ENCODE measurements around the gene DPP9.
"Not testable (repeated sequence)": the region's sequence is repeated elsewhere in the genome, so short reads cannot be mapped to it uniquely, and the experiment has no call there.

Gene DPP9

DNA sequence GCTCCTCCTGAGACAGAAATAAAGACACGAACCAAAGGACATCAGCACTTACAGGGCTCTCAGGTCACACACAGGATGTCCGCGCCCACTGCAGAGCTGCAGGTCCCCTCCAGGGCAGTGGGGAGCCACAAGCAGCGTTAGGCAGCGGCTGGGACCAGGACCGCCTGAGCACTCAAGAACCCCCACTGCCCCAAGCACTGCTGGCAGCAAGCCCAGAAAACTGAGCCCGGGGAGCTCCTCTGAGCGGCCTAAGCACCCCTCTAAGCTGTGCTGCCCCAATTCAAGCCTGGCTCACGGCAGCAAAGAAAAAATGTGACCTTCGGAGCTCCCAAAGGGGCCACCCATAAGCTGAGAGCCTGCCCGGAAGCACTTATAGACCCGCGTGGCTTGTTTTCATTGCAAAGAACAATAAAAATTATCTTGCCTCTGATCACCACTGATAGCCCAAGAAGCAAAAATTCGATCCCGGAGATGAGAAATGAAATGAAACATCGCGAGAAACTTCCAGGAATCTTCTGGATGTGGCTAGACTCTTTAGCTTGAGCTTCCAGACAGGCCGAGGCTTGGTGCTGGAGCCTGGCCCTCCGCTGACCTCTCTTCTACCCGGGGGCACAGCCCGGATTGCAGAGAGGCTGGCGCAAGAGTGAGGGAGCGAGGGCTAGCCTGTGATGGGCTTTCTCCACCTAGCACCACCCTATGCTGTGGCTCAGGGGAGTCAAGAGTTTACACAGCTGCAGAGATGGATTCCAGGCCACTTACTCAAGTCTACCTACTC, 6.3 kb downstream of the DPP9 start:
- H3K4me1 ChIP-seq (ENCODE audit: control insufficient read depth, insufficient read depth, low read length) = peaks cover 20% of the 10 kb centered on the region
- peaks cover 66% of the 10 kb centered on the region for H3K36me3 ChIP-seq (ENCODE audit: control insufficient read depth, insufficient read depth, low read length, severe bottlenecking)
- H3K4me3 ChIP-seq (ENCODE audit: low read length) = no peak overlapping the region
- H3K27me3 ChIP-seq (replicated peaks; ENCODE audit: control insufficient read depth, insufficient read depth, low read length) = no peaks in the 10 kb centered on the region
- DNase-seq (ENCODE audit: low read depth) = no peak
- no peaks in the 10 kb centered on the region for H3K9me3 ChIP-seq (ENCODE audit: control insufficient read depth, low read length)
- H3K9ac ChIP-seq (ENCODE audit: low read length) = no peak overlapping the region

DNA sequence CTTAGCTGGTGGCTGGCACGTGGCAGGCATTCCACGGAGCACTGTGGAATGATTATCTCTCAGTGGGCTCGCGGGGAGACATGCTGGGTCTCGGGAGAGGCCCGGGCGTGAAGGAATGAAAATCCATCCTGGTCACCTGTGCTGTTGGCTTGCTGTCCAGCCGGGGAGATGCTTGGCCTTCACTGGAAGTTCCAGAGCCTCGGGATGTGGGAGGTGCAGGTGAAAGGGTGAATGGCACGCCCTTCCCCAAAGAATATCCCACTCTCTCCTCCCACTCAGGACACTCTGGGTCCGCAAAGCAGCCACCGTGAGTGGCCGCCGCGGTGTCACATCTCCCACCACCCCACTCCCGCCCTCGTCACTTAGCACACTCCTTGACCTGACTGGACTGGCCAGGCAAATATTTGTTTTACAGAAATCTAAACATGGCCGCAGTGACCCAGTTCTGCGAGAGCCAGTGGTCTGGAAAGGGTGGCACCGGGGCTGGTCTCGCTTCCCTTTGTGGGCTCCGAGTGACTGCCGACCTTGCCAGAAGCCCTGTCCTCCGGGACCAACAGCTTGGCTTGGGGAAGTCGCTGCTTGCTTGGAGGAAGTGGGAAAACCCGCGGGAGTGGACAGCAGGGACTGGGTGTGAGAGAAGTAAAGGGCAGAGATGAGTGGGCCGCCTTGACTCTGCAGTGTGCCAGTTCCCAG, 8.0 kb downstream of the DPP9 start:
- no peaks in the 10 kb centered on the region for H3K9me3 ChIP-seq (ENCODE audit: control insufficient read depth, low read length)
- DNase-seq (ENCODE audit: low read depth) = no peak
- H3K36me3 ChIP-seq (ENCODE audit: control insufficient read depth, insufficient read depth, low read length, severe bottlenecking) = peaks cover 68% of the 10 kb centered on the region
- H3K27me3 ChIP-seq (replicated peaks; ENCODE audit: control insufficient read depth, insufficient read depth, low read length) = no peaks in the 10 kb centered on the region
- no peak overlapping the region for H3K9ac ChIP-seq (ENCODE audit: low read length)
- H3K4me1 ChIP-seq (ENCODE audit: control insufficient read depth, insufficient read depth, low read length) = peaks cover 12% of the 10 kb centered on the region
- H3K4me3 ChIP-seq (ENCODE audit: low read length) = no peak overlapping the region

DNA sequence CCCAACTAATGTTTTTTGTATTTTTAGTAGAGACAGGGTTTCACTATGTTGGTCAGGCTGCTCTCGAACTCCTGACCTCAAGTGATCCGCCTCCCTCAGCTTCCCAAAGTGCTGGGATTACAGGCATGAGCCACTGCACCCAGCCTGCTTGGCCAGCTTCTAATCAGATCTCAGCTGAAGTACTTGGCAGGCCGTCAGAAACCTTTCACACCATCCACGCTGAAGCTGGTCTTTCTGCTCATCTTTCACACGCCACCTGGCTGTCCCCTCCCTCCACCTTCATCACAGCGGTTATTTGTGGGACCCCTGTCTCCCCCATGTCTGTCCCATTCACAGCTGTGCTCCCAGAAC, 8.5 kb downstream of the DPP9 start:
- H3K27me3 ChIP-seq (replicated peaks; ENCODE audit: control insufficient read depth, insufficient read depth, low read length); H3K9me3 ChIP-seq (ENCODE audit: control insufficient read depth, low read length); H3K9ac ChIP-seq (ENCODE audit: low read length); DNase-seq (ENCODE audit: low read depth); H3K4me3 ChIP-seq (ENCODE audit: low read length): not testable (repeated sequence)
- Histone ChIP-seq H3K4me1 (ENCODE audit: control insufficient read depth, insufficient read depth, low read length) (peaks cover 13% of the 10 kb centered on the region), H3K36me3 (ENCODE audit: control insufficient read depth, insufficient read depth, low read length, severe bottlenecking) (peaks cover 69% of the 10 kb centered on the region)

DNA sequence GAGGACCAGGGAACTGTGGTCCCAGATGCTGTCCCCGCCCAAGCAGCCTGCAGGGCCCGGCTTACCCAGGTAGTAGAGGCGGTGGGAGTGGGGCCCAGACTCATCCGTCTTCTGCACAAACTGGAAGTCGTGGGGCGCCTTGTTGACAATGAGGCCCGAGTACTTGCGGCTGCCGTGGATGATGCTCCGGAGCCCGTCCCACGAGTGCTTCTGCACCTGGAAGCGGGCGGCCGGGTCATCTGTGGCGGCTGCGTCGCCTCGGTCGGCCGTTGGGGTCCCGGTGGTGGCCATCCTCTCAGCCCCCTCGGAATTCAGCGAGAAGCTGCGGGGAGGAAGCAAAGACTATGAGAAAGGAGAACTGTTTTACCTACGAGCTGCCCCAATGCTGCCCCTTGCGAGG, 9.6 kb downstream of the DPP9 start:
- Histone ChIP-seq H3K27me3 (replicated peaks; ENCODE audit: control insufficient read depth, insufficient read depth, low read length) (no peaks in the 10 kb centered on the region), H3K9me3 (ENCODE audit: control insufficient read depth, low read length) (no peaks in the 10 kb centered on the region), H3K4me3 (ENCODE audit: low read length) (no peak overlapping the region), H3K4me1 (ENCODE audit: control insufficient read depth, insufficient read depth, low read length) (peaks cover 25% of the 10 kb centered on the region), H3K36me3 (ENCODE audit: control insufficient read depth, insufficient read depth, low read length, severe bottlenecking) (peaks cover 66% of the 10 kb centered on the region), H3K9ac (ENCODE audit: low read length) (peak overlapping the region; percentile 59)
- no peak for DNase-seq (ENCODE audit: low read depth)

DNA sequence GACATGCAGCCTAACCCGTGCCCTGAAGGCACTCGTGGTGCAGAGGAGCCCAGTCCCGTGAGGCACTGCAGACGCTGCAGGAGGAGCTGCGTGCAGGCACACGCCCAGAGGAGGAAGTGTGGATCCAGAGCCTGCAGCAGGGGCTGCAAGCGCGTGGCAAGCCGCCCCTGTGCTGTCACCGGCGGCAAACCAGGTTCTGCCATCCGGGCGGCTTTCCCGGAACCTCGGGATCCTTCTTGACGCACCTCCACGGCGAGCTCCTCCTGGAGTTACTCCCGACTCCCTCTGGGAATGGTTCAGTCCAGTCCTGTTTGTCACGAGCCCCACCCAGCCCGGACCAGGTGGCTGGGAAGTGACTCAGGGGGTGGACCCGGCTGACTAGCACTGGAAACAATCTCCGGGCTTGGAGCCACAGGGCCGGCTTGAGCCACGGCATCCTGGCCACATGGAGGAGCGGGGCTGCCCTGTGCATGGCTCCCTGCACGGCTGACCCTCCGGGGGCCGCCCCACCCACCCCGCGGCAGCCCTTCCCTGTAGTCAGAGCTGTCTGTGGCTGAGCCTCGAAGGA, 10.2 kb downstream of the DPP9 start:
- H3K4me3 ChIP-seq (ENCODE audit: low read length) = no peak overlapping the region
- DNase-seq (ENCODE audit: low read depth) = peak; percentile 84
- H3K27me3 ChIP-seq (replicated peaks; ENCODE audit: control insufficient read depth, insufficient read depth, low read length) = no peaks in the 10 kb centered on the region
- H3K36me3 ChIP-seq (ENCODE audit: control insufficient read depth, insufficient read depth, low read length, severe bottlenecking) = peaks cover 62% of the 10 kb centered on the region
- peaks cover 30% of the 10 kb centered on the region for H3K4me1 ChIP-seq (ENCODE audit: control insufficient read depth, insufficient read depth, low read length)
- no peaks in the 10 kb centered on the region for H3K9me3 ChIP-seq (ENCODE audit: control insufficient read depth, low read length)
- H3K9ac ChIP-seq (ENCODE audit: low read length) = peak overlapping the region; percentile 60

DNA sequence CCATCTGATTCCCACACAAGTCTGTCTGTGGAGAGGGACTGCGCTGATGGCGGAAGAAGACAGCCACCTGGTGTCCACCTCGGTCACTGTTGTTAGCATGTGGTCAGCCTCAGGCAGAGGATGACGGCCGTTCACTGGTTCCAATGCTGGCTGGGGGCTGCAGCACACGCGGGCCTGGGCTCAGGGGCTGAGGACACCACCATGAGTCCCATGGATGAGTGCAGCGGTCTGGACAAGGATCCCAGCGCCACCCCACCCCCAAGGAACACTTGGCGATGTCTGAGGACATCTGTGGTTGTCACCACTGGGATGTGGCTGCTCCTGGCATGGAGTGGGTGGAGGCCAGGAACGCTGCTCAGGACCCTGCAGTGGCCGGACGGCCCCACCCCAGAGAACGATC, 10.9 kb downstream of the DPP9 start:
- Histone ChIP-seq H3K9me3 (ENCODE audit: control insufficient read depth, low read length) (no peaks in the 10 kb centered on the region), H3K27me3 (replicated peaks; ENCODE audit: control insufficient read depth, insufficient read depth, low read length) (no peaks in the 10 kb centered on the region), H3K4me1 (ENCODE audit: control insufficient read depth, insufficient read depth, low read length) (peaks cover 37% of the 10 kb centered on the region), H3K4me3 (ENCODE audit: low read length) (no peak overlapping the region), H3K9ac (ENCODE audit: low read length) (peak overlapping the region; percentile 60), H3K36me3 (ENCODE audit: control insufficient read depth, insufficient read depth, low read length, severe bottlenecking) (peaks cover 55% of the 10 kb centered on the region)
- DNase-seq (ENCODE audit: low read depth) = no peak

DNA sequence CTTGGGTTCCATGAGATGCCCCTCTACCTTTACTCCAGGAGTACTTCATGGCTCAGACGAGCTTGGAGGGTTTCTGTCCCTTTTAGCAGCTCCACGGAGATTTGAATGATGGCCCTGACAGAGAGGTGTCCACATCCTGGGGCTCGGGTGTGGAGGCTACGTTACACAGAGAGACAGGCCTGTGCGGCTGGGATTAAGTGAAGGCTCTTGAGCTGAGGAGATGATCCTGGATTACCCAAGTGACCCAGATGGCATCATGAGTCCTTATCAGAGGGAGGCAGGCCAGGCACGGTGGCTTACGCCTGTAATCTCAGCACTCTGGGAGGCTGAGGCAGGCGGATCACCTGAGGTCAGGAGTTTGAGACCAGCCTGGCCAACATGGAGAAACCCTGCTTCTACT, 12.4 kb downstream of the DPP9 start:
- Histone ChIP-seq H3K9me3 (ENCODE audit: control insufficient read depth, low read length) (no peaks in the 10 kb centered on the region), H3K36me3 (ENCODE audit: control insufficient read depth, insufficient read depth, low read length, severe bottlenecking) (peaks cover 42% of the 10 kb centered on the region), H3K4me1 (ENCODE audit: control insufficient read depth, insufficient read depth, low read length) (peaks cover 47% of the 10 kb centered on the region), H3K4me3 (ENCODE audit: low read length) (no peak overlapping the region), H3K27me3 (replicated peaks; ENCODE audit: control insufficient read depth, insufficient read depth, low read length) (no peaks in the 10 kb centered on the region), H3K9ac (ENCODE audit: low read length) (no peak overlapping the region)
- no peak for DNase-seq (ENCODE audit: low read depth)

DNA sequence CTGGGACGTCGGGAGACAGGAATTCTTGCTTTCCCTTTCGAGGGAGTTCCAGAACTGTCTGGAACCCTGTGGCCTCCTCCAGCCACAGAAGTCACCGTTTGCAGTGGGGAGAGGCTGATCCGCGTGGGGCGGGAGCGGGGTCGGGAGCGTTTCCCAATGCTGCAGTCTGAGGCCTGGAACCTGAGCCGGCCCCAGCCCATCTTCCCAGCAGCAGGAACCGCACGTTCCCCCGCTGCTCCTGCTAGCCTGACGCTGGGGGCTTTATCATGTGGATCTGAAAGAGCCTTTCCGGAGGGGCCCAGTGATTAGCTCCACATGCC, 13.4 kb downstream of the DPP9 start:
- Histone ChIP-seq H3K4me1 (ENCODE audit: control insufficient read depth, insufficient read depth, low read length) (peaks cover 53% of the 10 kb centered on the region), H3K36me3 (ENCODE audit: control insufficient read depth, insufficient read depth, low read length, severe bottlenecking) (peaks cover 38% of the 10 kb centered on the region), H3K9ac (ENCODE audit: low read length) (no peak overlapping the region), H3K9me3 (ENCODE audit: control insufficient read depth, low read length) (no peaks in the 10 kb centered on the region), H3K4me3 (ENCODE audit: low read length) (no peak overlapping the region), H3K27me3 (replicated peaks; ENCODE audit: control insufficient read depth, insufficient read depth, low read length) (no peaks in the 10 kb centered on the region)
- DNase-seq (ENCODE audit: low read depth) = no peak

DNA sequence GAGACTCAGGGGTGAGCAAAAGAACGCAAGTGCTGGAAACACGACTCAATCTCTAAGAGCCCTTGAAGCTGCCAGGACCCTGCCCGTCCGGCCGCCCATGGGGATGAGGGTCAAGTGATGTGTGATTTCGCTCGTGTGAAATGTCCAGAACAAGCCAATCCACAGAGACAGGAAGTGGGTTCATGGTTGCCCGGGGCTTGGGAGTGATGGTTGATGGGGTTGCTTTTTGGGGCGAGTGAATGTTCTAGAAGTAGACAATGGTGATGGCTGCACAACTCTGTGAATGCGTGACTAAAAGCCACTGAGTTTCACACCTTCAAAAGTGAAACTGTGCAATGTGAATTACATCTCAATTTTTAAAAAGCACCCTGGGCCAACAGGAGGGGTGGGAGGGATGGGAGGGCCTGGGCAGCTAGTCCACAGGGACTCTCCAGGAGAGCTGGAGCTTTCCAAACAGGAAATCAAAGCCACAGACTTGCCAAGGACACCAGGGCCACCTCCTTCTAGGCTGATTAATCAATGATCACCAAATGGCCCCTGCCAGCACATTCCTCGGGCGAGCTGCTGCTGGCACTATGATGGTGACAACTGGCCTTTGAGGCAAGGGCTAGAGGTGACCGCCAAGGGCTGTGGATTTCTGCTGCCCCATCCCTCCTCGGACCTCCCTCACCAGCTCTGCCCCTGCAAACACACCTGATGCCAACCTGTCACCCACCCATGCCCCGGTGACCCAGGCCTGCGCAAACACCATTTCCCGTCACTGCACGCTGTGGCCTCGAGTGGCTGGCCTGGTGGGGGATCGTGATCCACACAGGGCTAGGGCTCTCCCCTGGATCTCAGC, 14.0 kb downstream of the DPP9 start:
- H3K4me3 ChIP-seq (ENCODE audit: low read length) = no peak overlapping the region
- H3K36me3 ChIP-seq (ENCODE audit: control insufficient read depth, insufficient read depth, low read length, severe bottlenecking) = peaks cover 36% of the 10 kb centered on the region
- H3K9me3 ChIP-seq (ENCODE audit: control insufficient read depth, low read length) = no peaks in the 10 kb centered on the region
- peak overlapping the region; percentile 27 for H3K9ac ChIP-seq (ENCODE audit: low read length)
- peaks cover 53% of the 10 kb centered on the region for H3K4me1 ChIP-seq (ENCODE audit: control insufficient read depth, insufficient read depth, low read length)
- DNase-seq (ENCODE audit: low read depth) = no peak
- no peaks in the 10 kb centered on the region for H3K27me3 ChIP-seq (replicated peaks; ENCODE audit: control insufficient read depth, insufficient read depth, low read length)

DNA sequence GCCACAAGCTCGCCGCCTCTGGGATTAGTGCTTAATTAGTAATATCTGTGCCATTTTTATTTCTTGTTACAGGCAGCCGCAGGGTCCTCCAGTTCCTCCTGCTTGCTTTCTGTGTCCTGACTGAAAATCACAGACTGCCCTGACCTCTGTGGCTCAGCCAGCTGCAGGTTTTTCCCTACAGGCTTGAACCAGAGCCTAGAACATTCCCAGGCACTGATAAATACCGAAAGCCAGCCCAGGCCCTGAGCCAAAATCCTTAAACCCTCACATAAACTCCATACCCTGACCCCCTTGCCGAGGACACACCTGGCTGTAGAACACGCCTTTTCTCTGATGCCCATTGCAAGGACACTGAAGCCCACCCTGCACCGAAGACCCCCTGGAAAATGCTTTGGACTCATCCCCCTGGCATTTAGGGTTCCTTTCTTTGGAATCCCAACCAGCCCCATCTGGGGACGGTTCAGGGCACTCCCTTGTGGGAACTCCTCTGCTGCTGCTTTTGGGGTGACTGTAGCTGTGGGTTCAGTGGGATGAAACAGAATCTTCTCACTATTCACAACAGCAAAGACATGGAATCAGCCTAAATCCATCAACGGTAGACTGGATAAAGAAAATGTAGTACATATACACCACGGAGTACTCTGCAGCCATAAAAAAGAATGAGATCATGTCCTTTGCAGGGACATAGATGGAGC, 15.5 kb downstream of the DPP9 start:
- H3K9me3 ChIP-seq (ENCODE audit: control insufficient read depth, low read length) = no peaks in the 10 kb centered on the region
- peaks cover 42% of the 10 kb centered on the region for H3K36me3 ChIP-seq (ENCODE audit: control insufficient read depth, insufficient read depth, low read length, severe bottlenecking)
- no peaks in the 10 kb centered on the region for H3K27me3 ChIP-seq (replicated peaks; ENCODE audit: control insufficient read depth, insufficient read depth, low read length)
- peaks cover 44% of the 10 kb centered on the region for H3K4me1 ChIP-seq (ENCODE audit: control insufficient read depth, insufficient read depth, low read length)
- H3K9ac ChIP-seq (ENCODE audit: low read length) = peak overlapping the region; percentile 37
- peak overlapping the region; percentile 1 for H3K4me3 ChIP-seq (ENCODE audit: low read length)
- DNase-seq (ENCODE audit: low read depth) = peak; percentile 40
